GM19328 (cell line): ENCODE results near the gene CLIC4.
A peak's percentile ranks its signal among the peaks of the same experiment; 100 is the strongest.
"Not testable (repeated sequence)": the region's sequence is repeated elsewhere in the genome, so short reads cannot be mapped to it uniquely, and the experiment has no call there.

Source experiments
- ATAC-seq: cut with Tn5 transposase; IDR thresholded peaks from one replicate; pipeline ENCODE4 v1.9.1; 2021; ENCODE audit warnings: mild to moderate bottlenecking, moderate library complexity; ENCODE audit not compliant: unreplicated experiment

CLIC4 gene

GRCh38 chr1:24803220-24803619 is 58.0 kb downstream of the CLIC4 start:
- no peak for ATAC-seq

GRCh38 chr1:24803987-24804530 is 58.8 kb downstream of the CLIC4 start:
- ATAC-seq: no peak

- no peak for ATAC-seq
Measured at GRCh38 chr1:24805534-24806301, 60.5 kb downstream of the CLIC4 start.

- ATAC-seq: no peak
Measured at GRCh38 chr1:24806588-24806987, 61.3 kb downstream of the CLIC4 start.

GRCh38 chr1:24811494-24811893 is 66.2 kb downstream of the CLIC4 start:
- not testable (repeated sequence) for ATAC-seq

- not testable (repeated sequence) for ATAC-seq
Measured at GRCh38 chr1:24820221-24820620, 75.0 kb downstream of the CLIC4 start.

GRCh38 chr1:24822887-24823286 is 77.6 kb downstream of the CLIC4 start:
- no peak for ATAC-seq

- ATAC-seq: not testable (repeated sequence)
Measured at GRCh38 chr1:24823486-24823885, 78.2 kb downstream of the CLIC4 start.

- no peak for ATAC-seq
Measured at GRCh38 chr1:24825174-24825573, 79.9 kb downstream of the CLIC4 start.

GRCh38 chr1:24826510-24826909 is 81.3 kb downstream of the CLIC4 start:
- no peak for ATAC-seq

GRCh38 chr1:24827379-24828135 is 82.3 kb downstream of the CLIC4 start:
- ATAC-seq: no peak

GRCh38 chr1:24828183-24828886 is 83.1 kb downstream of the CLIC4 start:
- ATAC-seq: no peak

- ATAC-seq: no peak
Measured at GRCh38 chr1:24828887-24829192, 83.6 kb downstream of the CLIC4 start.

- ATAC-seq: no peak
Measured at GRCh38 chr1:24830680-24831272, 85.5 kb downstream of the CLIC4 start.

GRCh38 chr1:24841593-24841992 is 96.3 kb downstream of the CLIC4 start:
- ATAC-seq: no peak

GRCh38 chr1:24846671-24847070 is 101.4 kb downstream of the CLIC4 start:
- no peak for ATAC-seq

GRCh38 chr1:24847995-24848881 is 103.0 kb downstream of the CLIC4 start:
- ATAC-seq: peak; percentile 73

- ATAC-seq: no peak
Measured at GRCh38 chr1:24849672-24850295, 104.5 kb downstream of the CLIC4 start.

GRCh38 chr1:24850328-24850920 is 105.2 kb downstream of the CLIC4 start:
- ATAC-seq: no peak
